Fibroblast of the conjunctiva (primary cell): ENCODE data around the gene DES.
A peak's percentile ranks its signal among the peaks of the same experiment; 100 is the strongest.

Experiments used
- DNase-seq: peaks from one replicate; pipeline ENCODE4 v3.0.0-alpha.2; 2010; ENCODE audit warnings: low read depth

The DES gene

GRCh38 chr2:219438453-219438852 is 20.3 kb downstream of the DES start:
- DNase-seq, result no peak

- DNase-seq, result no peak
Observed at GRCh38 chr2:219439506-219439905, 21.3 kb downstream of the DES start.

GRCh38 chr2:219440388-219441256 is 22.4 kb downstream of the DES start:
- DNase-seq, result no peak

- DNase-seq, result no peak
Observed at GRCh38 chr2:219441451-219442255, 23.5 kb downstream of the DES start.

GRCh38 chr2:219442256-219443015 is 24.3 kb downstream of the DES start:
- DNase-seq, result no peak

- no peak for DNase-seq
Observed at GRCh38 chr2:219443016-219443696, 25.0 kb downstream of the DES start.

GRCh38 chr2:219443697-219444023 is 25.5 kb downstream of the DES start:
- no peak for DNase-seq

GRCh38 chr2:219444566-219445091 is 26.5 kb downstream of the DES start:
- no peak for DNase-seq

GRCh38 chr2:219445220-219445640 is 27.1 kb downstream of the DES start:
- no peak for DNase-seq

GRCh38 chr2:219446101-219446504 is 27.9 kb downstream of the DES start:
- DNase-seq, result no peak

GRCh38 chr2:219446689-219447088 is 28.5 kb downstream of the DES start:
- no peak for DNase-seq

- DNase-seq, result no peak
Observed at GRCh38 chr2:219447242-219448098, 29.3 kb downstream of the DES start.

- DNase-seq, result no peak
Observed at GRCh38 chr2:219448099-219448775, 30.1 kb downstream of the DES start.

- DNase-seq, result no peak
Observed at GRCh38 chr2:219448776-219449341, 30.7 kb downstream of the DES start.

- DNase-seq, result no peak
Observed at GRCh38 chr2:219449609-219450008, 31.4 kb downstream of the DES start.

GRCh38 chr2:219451661-219452360 is 33.6 kb downstream of the DES start:
- no peak for DNase-seq

- peak; percentile 94 for DNase-seq
Observed at GRCh38 chr2:219452361-219453317, 34.5 kb downstream of the DES start.
